HG03175 (cell line): ENCODE results near the gene KRT33A.

Experiments
- ATAC-seq: cut with Tn5 transposase; IDR thresholded peaks from one replicate; pipeline ENCODE4 v1.9.1; 2021; ENCODE audit warnings: mild to moderate bottlenecking, moderate library complexity; ENCODE audit not compliant: unreplicated experiment

KRT33A gene

GRCh38 chr17:41304091-41304490 is 46.5 kb downstream of the KRT33A start:
- no peak for ATAC-seq

- no peak for ATAC-seq
Observed at GRCh38 chr17:41302981-41303380, 47.6 kb downstream of the KRT33A start.

DNA sequence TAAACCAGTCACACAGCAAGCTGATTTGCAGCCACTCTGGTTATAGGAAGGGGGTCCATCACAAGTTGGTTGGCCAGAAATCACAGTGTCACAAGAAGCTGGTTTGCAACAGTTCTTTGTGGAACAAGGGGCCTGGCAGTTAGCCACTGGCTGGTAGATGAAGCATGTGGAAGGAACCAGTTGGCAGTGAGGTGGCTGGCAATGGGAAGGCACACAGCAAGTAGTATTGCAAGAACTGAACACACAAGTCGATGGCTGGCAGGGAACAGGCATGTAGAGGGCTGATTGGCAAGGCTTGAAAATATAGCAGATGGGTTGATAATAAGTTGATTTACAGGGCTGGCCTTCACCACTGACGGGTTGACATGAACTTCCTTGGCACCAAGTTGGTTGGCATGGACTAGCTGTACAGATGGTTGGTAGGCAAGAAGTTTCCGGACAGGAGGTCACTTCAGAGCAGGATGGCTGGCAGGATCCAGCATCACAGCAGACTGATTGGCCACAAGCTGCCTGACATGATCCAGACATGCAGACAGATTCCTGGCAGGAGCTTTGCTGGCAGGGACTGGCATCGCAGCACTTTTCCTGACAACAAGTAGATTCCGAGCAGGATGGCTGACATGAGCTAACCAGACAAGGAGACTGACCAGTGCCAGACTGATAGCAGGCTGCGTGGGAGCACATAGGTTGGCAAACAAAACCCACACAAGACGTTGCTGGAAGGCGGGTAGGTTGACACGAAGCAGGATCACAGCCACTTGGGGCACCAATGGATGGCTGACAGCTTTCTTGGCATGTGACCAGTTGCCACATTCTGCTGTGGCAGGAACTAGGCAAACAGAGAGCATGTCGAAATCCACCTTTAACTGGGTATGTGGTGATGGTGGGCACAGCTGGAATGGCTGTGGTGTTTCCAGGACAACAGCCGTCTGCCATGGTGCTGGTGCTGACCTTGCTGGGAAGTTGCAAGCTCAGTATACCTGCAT is 48.4 kb downstream of the KRT33A start, which contains the start of gene KRTAP29-1:
TSS of gene KRTAP29-1 (minus strand) at position 936 of the 986 bp plus-strand sequence. CDS start at position 936, 0 bp downstream.
- no peak for ATAC-seq

GRCh38 chr17:41301204-41301790 is 49.3 kb downstream of the KRT33A start:
- ATAC-seq, result no peak

GRCh38 chr17:41298458-41299135 is 52.0 kb downstream of the KRT33A start:
- ATAC-seq, result no peak

- ATAC-seq, result no peak
Observed at GRCh38 chr17:41296846-41297245, 53.8 kb downstream of the KRT33A start.
